Amygdala (tissue), 56 donors: ENCODE measurements around the gene MPDZ.
"Not testable (repeated sequence)": the region's sequence is repeated elsewhere in the genome, so short reads cannot be mapped to it uniquely, and the experiment has no call there.

ENCODE experiments used
- DNase-seq, 56 donors: peaks; one replicate each; lab custom pipeline; 2025; lab: John Stamatoyannopoulos, UW

Gene MPDZ

GRCh38 chr9:13266167-13266566 lies 13.3 kb downstream of the MPDZ start:
- DNase-seq = no peak

DNA sequence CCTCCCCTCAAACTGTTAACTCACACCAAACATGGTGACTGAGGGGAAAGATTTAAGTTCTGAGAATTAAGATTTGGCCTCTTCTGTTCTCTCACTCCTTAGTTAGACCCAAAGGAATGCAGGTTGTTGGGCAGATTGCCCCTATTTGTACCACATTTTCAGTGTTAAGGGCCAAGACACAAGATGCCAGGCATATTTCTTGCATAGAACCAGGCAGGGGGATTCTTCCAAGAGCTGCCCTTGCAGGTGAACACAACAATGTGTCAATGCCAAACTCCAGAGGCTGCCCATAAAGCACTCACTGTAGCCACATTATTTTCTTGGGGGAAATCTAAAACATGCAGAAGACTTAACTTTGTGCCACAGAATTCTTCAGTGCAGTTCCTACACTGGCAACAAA lies 14.7 kb downstream of the MPDZ start:
- no peak for DNase-seq

- DNase-seq = no peak
Measured at GRCh38 chr9:13263511-13263910, 16.0 kb downstream of the MPDZ start.

DNA sequence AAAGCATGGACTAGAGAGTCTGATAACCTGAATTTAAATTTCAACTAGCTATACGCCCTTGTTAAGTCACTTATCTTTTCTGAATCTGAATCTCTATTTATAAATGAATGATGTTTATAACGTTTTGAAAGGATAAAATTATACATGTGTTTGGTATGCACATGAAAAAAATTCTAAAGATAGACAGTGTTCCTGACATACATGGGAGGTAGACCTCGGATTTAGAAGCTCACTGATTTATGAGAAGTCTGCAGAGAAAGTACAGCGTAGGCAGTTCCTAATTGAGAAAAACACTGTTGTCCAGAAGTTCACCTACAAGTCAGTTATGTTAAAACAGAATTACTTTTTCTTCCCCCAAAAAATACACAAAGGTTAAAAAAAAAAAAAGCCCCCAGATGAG lies 26.6 kb downstream of the MPDZ start:
- no peak for DNase-seq

GRCh38 chr9:13244181-13244580 lies 35.3 kb downstream of the MPDZ start:
- no peak for DNase-seq

DNA sequence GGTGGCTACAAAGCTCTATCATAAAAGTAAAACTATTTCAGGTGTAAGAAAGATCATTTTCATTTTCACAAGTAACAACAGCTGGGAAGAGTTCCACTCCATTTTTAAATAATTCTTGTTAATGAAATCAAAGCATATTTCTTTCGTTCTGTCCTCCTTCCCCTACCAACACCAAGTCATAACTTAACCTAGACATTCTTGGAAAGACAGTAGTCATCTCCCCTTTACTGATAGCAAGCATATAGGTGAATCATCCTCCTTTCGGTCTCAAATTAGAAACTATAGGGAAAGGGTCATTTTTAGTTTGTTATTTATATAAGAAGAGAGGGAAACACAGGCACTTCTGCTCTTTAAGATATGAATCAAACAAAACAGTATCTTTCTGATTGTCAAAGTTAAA lies 38.2 kb downstream of the MPDZ start:
- DNase-seq = no peak

GRCh38 chr9:13239660-13240059 lies 39.8 kb downstream of the MPDZ start:
- no peak for DNase-seq

DNA sequence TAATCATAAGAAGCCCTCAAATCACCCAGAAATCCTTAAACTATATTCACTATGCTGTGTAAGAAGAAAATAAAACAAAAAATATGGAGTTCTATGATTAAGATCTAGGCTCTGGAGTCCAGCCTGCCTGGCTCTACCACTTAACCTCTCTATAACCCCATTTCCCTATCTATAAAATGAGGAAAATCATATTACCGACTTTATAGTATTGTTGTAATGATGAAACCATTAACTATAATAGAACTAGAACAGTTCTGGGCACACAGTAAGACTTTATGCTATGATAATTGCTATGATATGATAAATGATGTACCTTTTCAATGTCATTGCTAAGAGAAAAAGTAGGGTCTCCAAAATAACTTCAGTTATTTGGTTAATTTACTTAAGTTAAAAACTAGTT lies 40.3 kb downstream of the MPDZ start:
- no peak for DNase-seq

DNA sequence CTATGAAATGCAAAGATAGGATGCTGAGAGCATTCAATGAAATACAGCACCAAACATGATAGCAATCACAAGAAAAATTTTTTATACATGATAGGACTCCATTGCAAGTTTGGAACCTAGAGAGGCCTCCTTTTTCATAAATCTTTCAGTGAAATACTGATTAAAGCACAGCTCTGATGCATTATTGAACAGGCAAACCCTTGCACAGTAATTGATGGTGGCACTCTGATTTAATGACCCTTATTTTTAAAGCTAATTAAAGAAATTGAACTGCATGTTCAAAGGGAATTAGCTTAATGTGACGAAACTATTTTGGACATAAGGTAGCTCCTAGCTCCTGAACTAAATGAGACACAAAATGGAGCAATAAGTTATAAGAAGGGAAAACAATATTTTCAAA lies 44.6 kb downstream of the MPDZ start:
- DNase-seq = no peak

GRCh38 chr9:13228431-13228830 lies 51.1 kb downstream of the MPDZ start:
- DNase-seq = no peak

GRCh38 chr9:13224366-13224765 lies 55.1 kb downstream of the MPDZ start:
- no peak for DNase-seq

DNA sequence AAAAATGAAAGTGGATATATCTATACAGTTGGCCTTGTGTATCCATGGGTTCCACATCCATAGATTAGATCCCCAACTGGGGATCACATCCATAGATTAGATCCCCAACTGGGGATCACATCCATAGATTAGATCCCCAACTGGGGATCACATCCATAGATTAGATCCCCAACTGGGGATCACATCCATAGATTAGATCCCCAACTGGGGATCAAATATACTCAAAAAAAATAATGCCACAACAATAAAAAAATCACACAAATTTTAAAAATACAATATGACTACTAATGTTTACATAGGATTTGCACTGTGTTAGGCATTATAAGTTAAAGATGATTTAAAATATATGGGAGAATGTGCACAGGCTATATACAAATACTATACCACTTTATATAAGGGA lies 56.8 kb downstream of the MPDZ start:
- DNase-seq = not testable (repeated sequence)

GRCh38 chr9:13221741-13222140 lies 57.8 kb downstream of the MPDZ start:
- DNase-seq = no peak

DNA sequence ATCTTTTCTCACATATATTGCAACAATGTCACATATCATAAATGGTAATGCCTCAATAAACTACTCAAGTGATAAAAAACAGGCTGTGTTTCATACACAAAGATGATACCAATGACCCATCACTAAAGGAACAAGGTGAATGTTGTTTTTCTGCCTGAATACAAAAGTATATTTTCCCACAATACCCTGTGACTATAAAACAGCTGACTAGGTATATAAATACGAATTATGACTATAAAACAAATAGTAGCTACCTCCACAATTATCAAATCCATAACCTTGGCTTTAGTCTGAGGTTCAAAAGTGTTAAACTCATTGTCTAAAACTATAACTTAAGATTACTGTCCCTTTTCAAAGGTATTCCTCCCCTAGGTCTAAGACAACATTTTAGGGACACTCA lies 58.7 kb downstream of the MPDZ start:
- DNase-seq = no peak

- DNase-seq = no peak
Measured at GRCh38 chr9:13215791-13216554, 63.5 kb downstream of the MPDZ start.

GRCh38 chr9:13213998-13214397 lies 65.5 kb downstream of the MPDZ start:
- DNase-seq = no peak

- no peak for DNase-seq
Measured at GRCh38 chr9:13213337-13213736, 66.2 kb downstream of the MPDZ start.

GRCh38 chr9:13210306-13210705 lies 69.2 kb downstream of the MPDZ start:
- no peak for DNase-seq

GRCh38 chr9:13209498-13209897 lies 70.0 kb downstream of the MPDZ start:
- no peak for DNase-seq

DNA sequence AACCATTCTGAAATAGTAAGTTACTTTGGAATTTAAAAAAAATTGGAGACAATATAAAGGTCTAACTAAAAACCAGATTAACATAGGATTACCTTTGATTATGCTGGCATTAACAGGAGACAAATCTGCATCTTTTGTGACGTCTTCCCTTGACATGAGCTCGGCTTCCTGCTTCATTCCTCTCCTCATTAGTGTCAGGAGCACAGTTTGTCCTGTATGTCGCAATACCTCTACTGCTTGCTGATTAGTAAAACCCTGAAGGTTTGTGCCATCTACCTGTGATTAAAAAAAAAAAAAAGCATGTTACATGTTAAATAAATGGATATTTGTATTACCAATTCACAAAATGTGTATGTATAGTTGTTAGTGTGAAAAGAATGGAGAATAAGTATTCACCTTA lies 73.7 kb downstream of the MPDZ start:
- no peak for DNase-seq

DNA sequence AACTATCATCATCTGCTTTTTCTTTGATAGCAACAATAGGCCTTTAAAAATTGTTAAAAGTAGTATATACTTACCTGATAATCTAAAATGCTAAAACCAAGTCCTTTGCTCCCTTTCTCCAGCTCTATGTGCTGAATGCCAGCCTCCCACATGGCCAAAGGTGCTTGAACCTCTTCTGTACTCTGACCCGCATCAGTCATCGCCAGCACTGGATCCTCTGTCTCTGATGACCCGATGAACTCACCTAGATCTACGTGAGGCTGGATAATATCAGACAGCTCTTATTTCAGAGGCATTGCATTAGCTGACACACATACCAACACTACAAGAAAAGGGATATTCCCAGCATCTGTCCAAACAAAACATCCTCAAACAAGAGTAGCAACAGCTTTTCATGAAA lies 89.5 kb downstream of the MPDZ start:
- no peak for DNase-seq

DNA sequence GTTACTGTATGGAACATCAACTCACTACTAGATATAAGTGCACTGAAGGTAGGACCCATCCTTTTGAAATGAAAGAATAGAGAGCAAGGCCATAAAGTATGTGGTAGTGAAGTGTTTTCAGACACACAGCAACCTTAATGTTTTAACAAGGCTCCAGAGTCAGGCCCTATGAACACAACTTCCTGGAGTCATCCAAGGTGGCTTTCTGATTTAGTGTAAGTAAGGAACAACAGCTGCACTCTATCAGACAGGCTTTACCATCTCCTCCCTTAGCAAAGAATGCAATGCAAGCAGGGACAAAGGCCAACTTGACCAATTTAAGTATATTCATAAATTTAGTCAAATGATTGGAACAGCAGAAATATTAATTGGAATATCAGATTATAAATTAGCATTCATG lies 90.1 kb downstream of the MPDZ start:
- no peak for DNase-seq

DNA sequence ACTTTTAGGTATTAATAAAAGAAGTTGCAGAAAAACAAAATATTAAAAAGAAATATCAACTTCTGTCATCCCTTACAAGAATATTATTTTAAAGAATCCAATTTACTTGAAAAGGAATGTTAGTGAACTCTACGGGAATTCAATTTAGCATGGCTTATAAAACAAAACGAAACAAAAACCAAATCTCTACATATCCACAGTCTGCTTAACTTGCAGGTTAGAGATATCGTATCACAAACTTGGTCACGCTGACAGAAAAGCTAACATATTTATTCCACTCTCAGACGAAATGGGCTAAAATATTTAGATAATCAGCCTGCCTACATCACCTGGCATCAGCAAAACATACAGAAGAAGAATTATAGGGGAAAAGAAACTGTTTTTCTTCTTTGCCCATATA lies 92.7 kb downstream of the MPDZ start:
- DNase-seq = no peak
